HL-60 (cell line): ENCODE results near the gene SOS2.

Experiments
- DNase-seq, 2 experiments: peaks; one replicate each; pipeline ENCODE4 v3.0.0-alpha.2; 2010 to 2020; ENCODE audit warnings: low read depth in 1 of 2, low spot score in 1 of 2
- H3K27ac ChIP-seq: fragments of 250-450 bp; sonication (Bioruptor Pico); replicated peaks from 2 replicates; pipeline ENCODE4 v1.5.1; 2020; ENCODE audit warnings: mild to moderate bottlenecking, moderate library complexity
- H3K27me3 ChIP-seq: fragments of 250-450 bp; sonication (Bioruptor Pico); 2 replicates; pipeline ENCODE4 v1.5.1; 2021; ENCODE audit warnings: mild to moderate bottlenecking, moderate library complexity; ENCODE audit not compliant: insufficient read depth, poor library complexity, severe bottlenecking
- H3K4me3 ChIP-seq: replicated peaks from 2 replicates; pipeline ENCODE4 v1.5.1; 2011; ENCODE audit warnings: mild to moderate bottlenecking, control low read depth, low read length; ENCODE audit not compliant: insufficient read depth
- CTCF ChIP-seq: IDR thresholded peaks from one replicate; pipeline ENCODE4 v1.5.1; 2011; ENCODE audit warnings: low read length, control low read depth, inconsistent platforms; ENCODE audit not compliant: insufficient read depth
- GABPA ChIP-seq: IDR thresholded peaks from 2 replicates; pipeline ENCODE4 v1.6.1; 2012; ENCODE audit warnings: low read depth
- POLR2AphosphoS5 ChIP-seq: IDR thresholded peaks from 2 replicates; pipeline ENCODE4 v1.6.1; 2012; ENCODE audit warnings: low read depth
- REST ChIP-seq: IDR thresholded peaks from 2 replicates; pipeline ENCODE4 v1.6.1; 2012; ENCODE audit warnings: low read depth; ENCODE audit not compliant: insufficient replicate concordance
- SPI1 ChIP-seq: IDR thresholded peaks from 2 replicates; pipeline ENCODE4 v1.6.1; 2012; ENCODE audit warnings: low read depth, mild to moderate bottlenecking, borderline replicate concordance

SOS2 gene

GRCh38 chr14:50225974-50226297 is 5.4 kb downstream of the SOS2 start:
- Histone ChIP-seq H3K27me3 (no peaks in the 10 kb centered on the region), H3K27ac (peak overlapping the region; percentile 37), H3K4me3 (peak overlapping the region; percentile 0; the same call in 1 of the 2 replicates)
- DNase-seq, result peak; percentile 15 to 35
- no peak for TF ChIP-seq POLR2AphosphoS5
- no peak for TF ChIP-seq SPI1
- no peak for TF ChIP-seq GABPA
- TF ChIP-seq CTCF, result no peak
- TF ChIP-seq REST, result no peak

GRCh38 chr14:50225067-50225973 is 6.1 kb downstream of the SOS2 start:
- no peaks in the 10 kb centered on the region for H3K27me3 ChIP-seq
- H3K4me3 ChIP-seq, result no peak overlapping the region
- TF ChIP-seq REST, result no peak
- TF ChIP-seq CTCF, result no peak
- TF ChIP-seq SPI1, result no peak
- no peak for TF ChIP-seq POLR2AphosphoS5
- TF ChIP-seq GABPA, result no peak
- H3K27ac ChIP-seq, result peak overlapping the region; percentile 37
- no peak for DNase-seq

GRCh38 chr14:50222055-50222613 is 9.2 kb downstream of the SOS2 start:
- Histone ChIP-seq H3K27me3 (no peaks in the 10 kb centered on the region), H3K4me3 (no peak overlapping the region), H3K27ac (no peak overlapping the region)
- TF ChIP-seq POLR2AphosphoS5 (no peak), CTCF (no peak), GABPA (no peak), SPI1 (no peak), REST (no peak)
- DNase-seq, result no peak
